Neural cell (in vitro differentiated cells): ENCODE measurements around the gene DENND10. TPM values are rescaled to one million over a fixed set of nuclear protein-coding genes. Genes with fewer than 3 reads are reported as not detected.
"Not testable (repeated sequence)": the region's sequence is repeated elsewhere in the genome, so short reads cannot be mapped to it uniquely, and the experiment has no call there.

Experiments
- H2AFZ ChIP-seq: fragments of 200-600, 300-800 bp; sonication (generic), shearing (Covaris generic); 2 replicates; pipeline ENCODE4 v1.6.0; 2014; ENCODE audit warnings: low read depth, mild to moderate bottlenecking, antibody characterized with exemption, low read length, moderate library complexity
- H3F3A ChIP-seq: fragments of 200-600 bp; shearing (Covaris generic); 2 replicates; pipeline ENCODE4 v1.6.1; 2016; ENCODE audit warnings: mild to moderate bottlenecking, moderate library complexity, mixed read lengths, antibody characterized with exemption, low read length; ENCODE audit not compliant: insufficient read depth, poor library complexity, severe bottlenecking
- H3K27ac ChIP-seq: fragments of 200-600, 300-800 bp; sonication (generic), shearing (Covaris generic); 2 replicates; pipeline ENCODE4 v1.5.1; 2014; ENCODE audit warnings: mild to moderate bottlenecking, low read length, moderate library complexity
- H3K27me3 ChIP-seq: fragments of 300-800, 200-600 bp; sonication (generic), shearing (Covaris generic); 2 replicates; pipeline ENCODE4 v1.6.0; 2014; ENCODE audit warnings: mild to moderate bottlenecking, low read depth, low read length, moderate library complexity; ENCODE audit not compliant: insufficient read depth
- H3K36me3 ChIP-seq: fragments of 300-800, 200-600 bp; sonication (generic), shearing (Covaris generic); 2 replicates; pipeline ENCODE4 v1.5.1; 2014; ENCODE audit warnings: mild to moderate bottlenecking, antibody characterized with exemption, low read length, moderate library complexity; ENCODE audit not compliant: insufficient read depth
- H3K4me2 ChIP-seq: fragments of 300-800, 200-600 bp; sonication (generic), shearing (Covaris generic); 2 replicates; pipeline ENCODE4 v1.6.0; 2014; ENCODE audit warnings: mild to moderate bottlenecking, low read length
- H3K4me3 ChIP-seq: fragments of 300-800, 200-600 bp; sonication (generic), shearing (Covaris generic); 2 replicates; pipeline ENCODE4 v1.5.1; 2014; ENCODE audit warnings: mild to moderate bottlenecking, low read length, moderate library complexity
- H3K79me2 ChIP-seq: fragments of 200-600 bp; shearing (Covaris generic); replicated peaks from 2 replicates; pipeline ENCODE4 v1.6.0; 2014; ENCODE audit warnings: mild to moderate bottlenecking, low read length, moderate library complexity; ENCODE audit not compliant: insufficient read depth
- H3K9ac ChIP-seq: fragments of 300-800, 200-600 bp; sonication (generic), shearing (Covaris generic); 2 replicates; pipeline ENCODE4 v1.6.1; 2016; ENCODE audit warnings: mild to moderate bottlenecking, low read length, mixed read lengths
- H3K9me2 ChIP-seq: fragments of 200-600 bp; shearing (Covaris generic); 2 replicates; pipeline ENCODE4 v1.6.1; 2016; ENCODE audit warnings: mild to moderate bottlenecking, low read length, mixed read lengths; ENCODE audit not compliant: insufficient read depth
- H3K9me3 ChIP-seq: fragments of 200-600, 300-800 bp; sonication (generic), shearing (Covaris generic); 2 replicates; pipeline ENCODE4 v1.6.1; 2016; ENCODE audit warnings: mild to moderate bottlenecking, mixed run types, low read length, moderate library complexity, mixed read lengths
- H4K20me1 ChIP-seq: fragments of 200-600 bp; shearing (Covaris generic); 2 replicates; pipeline ENCODE4 v1.6.1; 2016; ENCODE audit warnings: mild to moderate bottlenecking, mixed run types; ENCODE audit not compliant: insufficient read depth
- EP300 ChIP-seq: fragments of 450-650 bp; conservative IDR thresholded peaks from 2 replicates; pipeline ENCODE4 v1.6.1; 2014; ENCODE audit warnings: antibody characterized with exemption, mild to moderate bottlenecking, moderate library complexity; ENCODE audit not compliant: poor library complexity, severe bottlenecking
- EZH2 ChIP-seq: fragments of 200-600, 300-800 bp; shearing (Covaris generic), sonication (generic); IDR thresholded peaks from 2 replicates; pipeline ENCODE4 v1.6.1; 2014; ENCODE audit warnings: antibody characterized with exemption, low read length, borderline replicate concordance, mild to moderate bottlenecking; ENCODE audit not compliant: insufficient read depth, poor library complexity, severe bottlenecking
- MXI1 ChIP-seq: fragments of 450-650 bp; conservative IDR thresholded peaks from 2 replicates; pipeline ENCODE4 v1.6.1; 2014; ENCODE audit warnings: antibody characterized with exemption, mild to moderate bottlenecking; ENCODE audit not compliant: poor library complexity, severe bottlenecking
- POLR2AphosphoS5 ChIP-seq: IDR thresholded peaks from 2 replicates; pipeline ENCODE4 v1.6.1; 2012
- RAD21 ChIP-seq: fragments of 450-650 bp; conservative IDR thresholded peaks from 2 replicates; pipeline ENCODE4 v1.6.1; 2014; ENCODE audit warnings: antibody characterized with exemption, mild to moderate bottlenecking, moderate library complexity
- REST ChIP-seq: IDR thresholded peaks from 2 replicates; pipeline ENCODE4 v1.6.1; 2012; ENCODE audit warnings: borderline replicate concordance
- SMC3 ChIP-seq: fragments of 450-650 bp; conservative IDR thresholded peaks from 2 replicates; pipeline ENCODE4 v1.6.1; 2014; ENCODE audit warnings: antibody characterized with exemption, mild to moderate bottlenecking, moderate library complexity; ENCODE audit not compliant: poor library complexity
- TAF1 ChIP-seq: IDR thresholded peaks from 2 replicates; pipeline ENCODE4 v1.6.1; 2012; ENCODE audit warnings: low read depth
- polyA plus RNA-seq: library from polyadenylated mRNA; depleted of rRNA; stranded (reverse); fragments of >200 nt; gene quantifications from 2 replicates; pipeline ENCODE4 v1.2.3, GENCODE V29; 2014
- TF ChIP-seq, protein P1 (sequence below): fragments of 450-650 bp; IDR thresholded peaks from 2 replicates; pipeline ENCODE4 v1.5.1; 2014; ENCODE audit warnings: antibody characterized with exemption, mild to moderate bottlenecking, moderate library complexity; ENCODE audit not compliant: poor library complexity, severe bottlenecking

The DENND10 gene
- polyA plus RNA-seq, 1 donor from 2014 or later, result 81.6 TPM

DNA sequence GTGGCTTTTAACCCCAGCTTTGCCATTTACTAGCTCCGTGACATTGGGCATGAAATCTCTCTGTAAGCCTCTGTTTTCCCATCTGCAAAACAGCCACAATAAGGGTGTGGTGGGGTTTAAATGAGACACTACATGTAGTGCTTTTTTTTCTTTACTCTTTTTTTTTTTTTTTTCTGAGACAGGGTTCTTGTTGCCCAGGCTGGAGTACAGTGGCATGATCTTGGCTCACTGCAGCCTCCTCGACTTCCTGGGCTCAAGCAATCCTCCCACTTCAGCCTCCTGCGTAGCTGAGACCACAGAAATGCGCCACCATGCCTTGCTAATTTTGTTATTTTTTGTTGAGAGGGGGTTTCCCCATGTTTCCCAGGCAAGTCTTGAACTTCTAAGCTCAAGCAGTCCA is 8.3 kb upstream of the DENND10 start:
- Histone ChIP-seq H3K36me3 (no peaks in the 10 kb centered on the region), H3K27ac (no peak overlapping the region), H3K4me3 (no peak overlapping the region), H3K9me2 (no peaks in the 10 kb centered on the region), H3K79me2 (no peaks in the 10 kb centered on the region), H3K27me3 (no peaks in the 10 kb centered on the region), H3F3A (no peaks in the 10 kb centered on the region), H3K4me2 (no peak overlapping the region), H3K9ac (no peak overlapping the region), H4K20me1 (no peaks in the 10 kb centered on the region), H3K9me3 (no peaks in the 10 kb centered on the region), H2AFZ (no peak overlapping the region)
- TF ChIP-seq, protein P1, sequence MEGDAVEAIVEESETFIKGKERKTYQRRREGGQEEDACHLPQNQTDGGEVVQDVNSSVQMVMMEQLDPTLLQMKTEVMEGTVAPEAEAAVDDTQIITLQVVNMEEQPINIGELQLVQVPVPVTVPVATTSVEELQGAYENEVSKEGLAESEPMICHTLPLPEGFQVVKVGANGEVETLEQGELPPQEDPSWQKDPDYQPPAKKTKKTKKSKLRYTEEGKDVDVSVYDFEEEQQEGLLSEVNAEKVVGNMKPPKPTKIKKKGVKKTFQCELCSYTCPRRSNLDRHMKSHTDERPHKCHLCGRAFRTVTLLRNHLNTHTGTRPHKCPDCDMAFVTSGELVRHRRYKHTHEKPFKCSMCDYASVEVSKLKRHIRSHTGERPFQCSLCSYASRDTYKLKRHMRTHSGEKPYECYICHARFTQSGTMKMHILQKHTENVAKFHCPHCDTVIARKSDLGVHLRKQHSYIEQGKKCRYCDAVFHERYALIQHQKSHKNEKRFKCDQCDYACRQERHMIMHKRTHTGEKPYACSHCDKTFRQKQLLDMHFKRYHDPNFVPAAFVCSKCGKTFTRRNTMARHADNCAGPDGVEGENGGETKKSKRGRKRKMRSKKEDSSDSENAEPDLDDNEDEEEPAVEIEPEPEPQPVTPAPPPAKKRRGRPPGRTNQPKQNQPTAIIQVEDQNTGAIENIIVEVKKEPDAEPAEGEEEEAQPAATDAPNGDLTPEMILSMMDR, result no peak
- TF ChIP-seq RAD21 (no peak), REST (no peak), SMC3 (no peak), POLR2AphosphoS5 (no peak), TAF1 (no peak), EZH2 (no peak)

GRCh38 chr10:119096641-119097415 is 7.1 kb upstream of the DENND10 start:
- H3K9me2 ChIP-seq, H3K9ac ChIP-seq, H4K20me1 ChIP-seq, H2AFZ ChIP-seq, H3K36me3 ChIP-seq, H3F3A ChIP-seq, H3K27me3 ChIP-seq, H3K4me2 ChIP-seq, H3K27ac ChIP-seq, H3K79me2 ChIP-seq, H3K9me3 ChIP-seq, H3K4me3 ChIP-seq: not testable (repeated sequence)

- Histone ChIP-seq H3K9me2 (no peaks in the 10 kb centered on the region), H3K27me3 (no peaks in the 10 kb centered on the region), H3F3A (no peaks in the 10 kb centered on the region), H3K36me3 (no peaks in the 10 kb centered on the region), H3K9me3 (no peaks in the 10 kb centered on the region), H3K9ac (no peak overlapping the region), H4K20me1 (no peaks in the 10 kb centered on the region), H3K27ac (no peak overlapping the region), H2AFZ (no peak overlapping the region), H3K4me2 (no peak overlapping the region), H3K4me3 (no peak overlapping the region), H3K79me2 (no peaks in the 10 kb centered on the region)
- TF ChIP-seq, protein P1, result no peak
- TF ChIP-seq EZH2 (no peak), SMC3 (no peak), POLR2AphosphoS5 (no peak), RAD21 (no peak), MXI1 (no peak), EP300 (no peak), TAF1 (no peak), REST (no peak)
Measured at GRCh38 chr10:119098576-119098975, 5.3 kb upstream of the DENND10 start.
